Esophagus squamous epithelium (tissue), 4 donors: ENCODE results near the gene INSYN1.
A peak's percentile ranks its signal among the peaks of the same experiment; 100 is the strongest.

ENCODE experiments used
- POLR2A ChIP-seq, 4 donors: fragments of 450-650 bp; IDR thresholded peaks; one replicate each; pipeline ENCODE4 v1.6.1; 2017; ENCODE audit warnings: antibody characterized with exemption in 4 of 4, mild to moderate bottlenecking in 4 of 4, moderate library complexity in 3 of 4
- TF ChIP-seq, protein P1 (sequence below), 6 experiments: fragments of 450-650 bp in 4 of 6; fragments of 200-600 bp in 2 of 6; sonication (generic) in 2 of 6; IDR thresholded peaks; one replicate each; pipeline ENCODE4 v1.5.1; 2016 to 2019; ENCODE audit warnings: antibody characterized with exemption in 6 of 6, mild to moderate bottlenecking in 4 of 6, moderate library complexity in 4 of 6

DNA sequence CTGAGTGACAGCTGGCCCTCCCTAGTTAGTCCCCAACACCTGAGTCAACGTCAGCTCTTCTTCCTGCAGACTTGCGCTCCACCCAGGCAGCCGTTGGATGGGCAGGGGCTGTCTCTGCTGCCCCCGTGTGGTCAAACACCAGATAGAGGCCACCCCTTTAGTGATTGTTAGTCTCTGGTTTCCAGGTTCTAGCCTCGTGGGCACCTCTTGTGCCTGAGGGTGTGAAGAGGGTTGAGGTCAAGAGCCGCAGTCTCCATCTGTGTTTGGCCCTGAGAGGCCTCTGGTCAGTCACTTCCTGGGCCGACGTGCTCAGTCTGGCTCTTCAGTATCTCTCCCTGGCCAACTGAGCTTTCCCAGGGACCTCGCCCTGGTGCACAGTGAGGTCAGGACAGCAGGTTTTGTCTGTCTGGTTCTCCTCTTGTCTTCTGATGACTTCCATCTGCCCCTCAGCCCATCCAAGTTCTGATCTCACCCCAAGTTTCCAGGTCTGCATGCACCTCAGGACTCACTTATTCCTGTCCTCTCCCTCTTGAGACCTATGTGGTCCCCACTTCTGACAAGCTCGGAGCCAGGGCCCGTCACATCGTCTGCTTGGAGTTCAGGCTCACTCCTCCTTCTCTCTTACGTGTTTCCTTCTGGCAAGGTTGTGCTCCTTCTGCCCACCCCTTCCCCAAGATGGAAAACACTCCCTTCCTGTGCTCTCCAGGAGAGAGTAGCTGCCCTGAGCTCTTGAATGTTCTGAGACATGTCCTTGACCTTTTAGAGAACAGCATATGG is 48.1 kb downstream of the INSYN1 start:
- TF ChIP-seq, protein P1, sequence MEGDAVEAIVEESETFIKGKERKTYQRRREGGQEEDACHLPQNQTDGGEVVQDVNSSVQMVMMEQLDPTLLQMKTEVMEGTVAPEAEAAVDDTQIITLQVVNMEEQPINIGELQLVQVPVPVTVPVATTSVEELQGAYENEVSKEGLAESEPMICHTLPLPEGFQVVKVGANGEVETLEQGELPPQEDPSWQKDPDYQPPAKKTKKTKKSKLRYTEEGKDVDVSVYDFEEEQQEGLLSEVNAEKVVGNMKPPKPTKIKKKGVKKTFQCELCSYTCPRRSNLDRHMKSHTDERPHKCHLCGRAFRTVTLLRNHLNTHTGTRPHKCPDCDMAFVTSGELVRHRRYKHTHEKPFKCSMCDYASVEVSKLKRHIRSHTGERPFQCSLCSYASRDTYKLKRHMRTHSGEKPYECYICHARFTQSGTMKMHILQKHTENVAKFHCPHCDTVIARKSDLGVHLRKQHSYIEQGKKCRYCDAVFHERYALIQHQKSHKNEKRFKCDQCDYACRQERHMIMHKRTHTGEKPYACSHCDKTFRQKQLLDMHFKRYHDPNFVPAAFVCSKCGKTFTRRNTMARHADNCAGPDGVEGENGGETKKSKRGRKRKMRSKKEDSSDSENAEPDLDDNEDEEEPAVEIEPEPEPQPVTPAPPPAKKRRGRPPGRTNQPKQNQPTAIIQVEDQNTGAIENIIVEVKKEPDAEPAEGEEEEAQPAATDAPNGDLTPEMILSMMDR (IDR thresholded peaks at IDR 0.05) = peak; percentile 54 to 82 (median 70)
- TF ChIP-seq POLR2A (IDR thresholded peaks at IDR 0.05) = no peak
